PC-9 (cell line): Measurements from ENCODE around the gene HNRNPAB.

Experiments
- CTCF ChIP-seq: fragments of 200-600 bp; sonication (generic); conservative IDR thresholded peaks from 2 replicates; pipeline ENCODE4 v1.6.1; 2017; ENCODE audit warnings: mixed run types, antibody characterized with exemption, mild to moderate bottlenecking, moderate library complexity
- EZH2 ChIP-seq: fragments of 200-600 bp; sonication (generic); IDR thresholded peaks from 2 replicates; pipeline ENCODE4 v1.8.0; 2017; ENCODE audit warnings: antibody characterized with exemption, low read depth

- TF ChIP-seq CTCF (no peak), EZH2 (no peak)
These were observed 809 bp downstream of the HNRNPAB start for GRCh38 chr5:178204935-178205748.
